Raji (cell line): ENCODE measurements around the gene TPM4.

ENCODE experiments used
- POLR2A ChIP-seq: IDR thresholded peaks from 2 replicates; pipeline ENCODE4 v1.6.1; 2011; ENCODE audit warnings: low read depth, low read length, control low read depth; ENCODE audit not compliant: insufficient read depth

Gene TPM4

DNA sequence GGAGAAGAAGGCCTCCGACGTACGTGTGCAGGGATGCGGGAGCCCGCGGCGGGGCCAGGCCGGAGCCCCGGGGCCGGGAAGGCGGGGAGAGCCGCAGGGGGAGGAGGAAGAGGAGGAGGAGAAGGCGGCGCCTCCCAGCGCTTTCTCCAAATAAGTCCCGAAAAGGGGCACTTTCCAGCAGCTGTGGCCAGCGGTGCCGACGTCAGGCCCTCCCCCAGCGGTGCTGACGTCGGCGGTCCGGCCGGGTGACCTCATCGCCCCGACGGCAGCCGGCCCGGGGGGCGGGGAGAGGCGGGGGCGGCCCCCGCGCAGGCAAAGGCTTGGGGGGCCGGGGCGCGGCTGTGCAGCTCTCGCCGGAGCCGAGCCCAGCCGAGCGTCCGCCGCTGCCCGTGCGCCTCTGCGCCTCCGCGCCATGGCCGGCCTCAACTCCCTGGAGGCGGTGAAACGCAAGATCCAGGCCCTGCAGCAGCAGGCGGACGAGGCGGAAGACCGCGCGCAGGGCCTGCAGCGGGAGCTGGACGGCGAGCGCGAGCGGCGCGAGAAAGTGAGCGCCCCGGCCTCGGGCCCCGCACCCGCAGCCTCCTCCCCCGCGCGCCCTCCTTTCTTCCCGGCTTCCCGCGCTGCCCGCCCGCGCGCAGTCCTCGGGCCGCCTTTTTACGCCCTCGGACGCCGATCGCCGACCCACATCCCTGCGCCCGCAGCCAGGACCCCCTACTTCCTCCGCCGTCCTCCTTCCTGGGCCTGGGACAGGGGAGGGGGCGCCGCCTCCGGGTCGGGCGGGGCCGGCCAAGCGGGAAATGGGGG, at the start of gene TPM4:
Gene TPM4, plus strand, starts transcription at position 342 of the 804 bp plus-strand sequence. Its CDS starts 71 bp downstream, at position 413.
- peak; percentile 58; the same call in 1 of the 2 replicates for TF ChIP-seq POLR2A

DNA sequence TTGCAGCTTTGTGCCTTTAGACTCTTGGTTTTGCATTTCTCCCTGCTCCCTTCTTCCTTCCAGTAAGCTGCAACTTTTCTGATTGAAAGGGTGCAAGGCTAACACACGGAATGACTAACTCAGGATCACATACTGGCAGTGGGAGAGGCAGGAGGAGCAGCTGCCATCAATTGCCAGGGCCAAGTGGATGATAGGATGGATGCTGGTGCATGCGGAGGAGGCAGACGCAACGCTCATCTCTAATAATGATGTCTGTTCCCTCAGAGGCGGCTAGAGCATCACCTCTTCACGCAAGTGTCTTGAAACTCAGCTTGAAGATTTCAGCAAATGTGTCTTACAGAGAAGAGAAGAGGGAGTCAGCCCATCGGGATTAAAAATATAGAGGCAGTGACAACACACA, 49.5 kb upstream of the TPM4 start:
- TF ChIP-seq POLR2A, result no peak

DNA sequence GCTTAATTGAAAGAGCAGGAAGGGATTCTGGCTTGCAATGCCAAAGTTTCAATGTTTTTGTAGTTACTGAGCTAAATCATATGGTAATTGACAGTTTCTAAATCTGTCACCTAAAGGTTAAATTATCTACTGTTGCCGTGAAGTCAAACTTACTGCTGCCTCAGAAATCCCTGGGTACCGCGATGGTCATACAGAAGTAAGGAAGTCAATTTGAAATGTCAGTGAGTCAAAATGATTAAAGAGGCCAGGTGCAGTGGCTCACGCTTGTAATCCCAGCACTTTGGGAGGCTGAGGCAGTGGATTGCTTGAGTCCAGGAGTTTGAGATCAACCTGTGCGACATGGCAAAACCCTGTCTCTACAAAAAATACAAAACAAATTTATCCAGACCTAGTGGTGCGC, 48.8 kb upstream of the TPM4 start:
- no peak for TF ChIP-seq POLR2A

DNA sequence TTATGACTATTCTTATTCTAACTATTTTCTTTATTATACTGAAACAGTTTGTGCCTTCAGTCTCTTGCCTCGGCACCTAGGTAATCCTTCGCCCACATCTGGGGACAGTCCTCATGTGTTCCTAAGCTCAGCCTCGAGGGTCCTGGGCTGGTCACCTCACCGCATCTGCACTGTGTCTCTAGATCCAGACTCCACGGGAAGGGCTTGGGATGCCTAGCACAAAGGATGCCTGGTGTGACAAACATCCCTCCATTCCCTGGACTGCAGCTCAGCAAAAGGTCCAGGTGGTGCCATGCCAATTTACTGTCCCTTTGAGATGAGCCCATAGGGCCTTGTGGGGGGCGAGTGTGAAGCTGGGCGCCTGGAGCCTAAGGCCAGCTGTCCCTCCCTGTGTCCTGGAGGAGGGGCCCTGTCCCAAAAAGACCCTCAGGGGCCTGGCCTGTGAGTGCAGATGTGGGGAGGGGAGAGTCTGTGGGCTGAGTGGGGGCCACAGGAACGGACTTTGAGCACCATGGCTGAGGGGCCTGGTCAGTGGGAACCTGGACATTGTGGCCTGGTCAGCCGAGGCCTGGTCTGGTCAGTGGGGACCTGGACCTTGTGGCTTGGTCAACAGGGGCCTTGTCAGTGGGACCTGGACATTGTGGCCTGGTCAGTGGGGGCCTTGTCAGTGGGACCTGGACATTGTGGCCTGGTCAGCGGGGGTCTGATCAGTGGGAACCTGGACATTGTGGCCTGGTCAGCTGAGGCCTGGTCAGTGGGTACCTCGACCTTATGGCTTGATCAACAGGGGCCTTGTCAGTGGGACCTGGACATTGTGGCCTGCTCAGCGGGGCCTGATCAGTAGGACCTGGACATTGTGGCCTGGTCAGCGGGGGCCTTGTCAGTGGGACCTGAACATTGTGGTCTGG, 45.1 kb upstream of the TPM4 start:
- no peak for TF ChIP-seq POLR2A

DNA sequence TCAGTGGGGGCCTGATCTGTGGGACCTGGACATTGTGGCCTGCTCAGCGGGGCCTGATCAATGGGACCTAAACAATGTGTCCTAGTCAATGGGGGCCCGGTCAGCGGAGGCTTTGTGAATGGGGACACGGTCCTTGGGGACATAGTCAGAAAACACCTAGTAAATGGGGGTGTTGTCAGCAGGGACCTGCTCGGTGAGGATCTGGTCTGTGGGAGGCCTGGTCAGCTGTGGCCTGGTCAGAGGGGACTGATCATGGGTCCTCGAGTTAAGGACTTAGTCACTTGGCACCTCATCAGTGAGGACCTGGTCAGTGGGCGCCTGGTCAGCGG, 44.5 kb upstream of the TPM4 start:
- TF ChIP-seq POLR2A, result no peak

DNA sequence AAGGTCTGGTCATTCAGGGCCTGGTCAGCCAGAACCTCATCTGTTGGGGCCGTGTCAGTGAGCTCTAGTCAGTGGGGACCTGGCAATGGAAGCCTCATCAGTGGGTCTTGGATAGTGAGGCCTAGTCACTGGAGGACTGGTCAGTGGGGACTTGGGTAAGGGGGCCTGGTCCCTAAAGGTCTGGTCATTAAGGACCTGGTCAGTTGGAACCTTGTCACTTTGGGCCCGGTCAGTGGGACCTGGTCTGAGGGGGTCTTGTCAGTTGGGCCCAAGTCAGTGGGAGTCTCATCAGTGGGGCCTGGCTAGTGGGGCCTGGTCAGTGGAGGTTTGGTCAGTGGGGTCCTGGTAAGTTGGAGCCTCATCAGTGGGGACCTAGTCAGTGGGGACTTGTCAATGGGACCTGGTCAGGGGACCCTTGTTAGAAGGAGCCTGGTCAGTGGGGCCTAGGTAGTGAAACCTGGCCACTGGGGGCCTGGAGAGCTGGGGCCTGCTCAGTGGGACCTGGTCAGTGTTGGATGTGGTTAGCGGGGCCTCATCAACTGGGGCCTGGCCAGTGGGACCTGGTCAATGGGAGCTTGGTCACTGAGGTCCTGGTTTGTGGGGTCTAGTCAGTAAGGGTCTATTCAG, 43.7 kb upstream of the TPM4 start:
- TF ChIP-seq POLR2A, result no peak

DNA sequence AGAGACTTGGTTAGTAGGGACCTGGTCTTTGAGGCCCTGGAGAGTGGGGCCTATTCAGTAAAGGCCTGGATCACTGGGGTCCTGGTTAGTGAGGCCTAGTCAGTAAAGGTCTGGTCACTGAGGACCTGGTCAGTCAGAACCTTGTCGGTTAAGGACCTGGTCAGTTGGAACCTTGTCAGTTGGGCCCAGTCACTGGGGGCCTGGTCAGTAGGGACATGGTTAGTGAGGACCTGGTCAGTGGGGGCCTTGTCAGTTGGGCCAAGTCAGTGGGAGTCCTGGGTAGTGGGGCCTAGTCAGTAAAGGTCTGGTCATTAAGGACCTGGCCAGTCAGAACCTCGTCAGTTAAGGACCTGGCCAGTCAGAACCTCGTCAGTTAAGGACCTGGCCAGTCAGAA, 43.2 kb upstream of the TPM4 start:
- no peak for TF ChIP-seq POLR2A

DNA sequence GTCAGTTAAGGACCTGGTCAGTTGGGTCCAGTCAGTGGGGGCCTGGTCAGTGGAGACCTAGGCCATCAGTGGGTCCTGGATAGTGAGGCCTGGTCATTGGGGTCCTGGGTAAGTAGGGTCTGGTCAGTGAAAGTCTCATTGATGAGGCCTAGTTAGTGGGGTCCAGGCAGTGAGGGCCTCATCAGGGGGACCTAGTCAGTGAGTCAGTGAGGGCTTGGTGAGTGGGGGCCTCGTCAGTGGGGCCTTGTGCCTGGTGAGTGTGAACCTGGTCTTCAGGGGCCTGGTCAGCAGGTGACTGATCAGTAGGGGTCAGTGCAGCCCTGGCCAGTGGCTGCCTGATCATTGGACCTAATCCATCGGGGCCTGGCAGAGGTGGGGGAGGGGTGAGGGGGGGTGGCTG, 42.6 kb upstream of the TPM4 start:
- TF ChIP-seq POLR2A, result no peak

DNA sequence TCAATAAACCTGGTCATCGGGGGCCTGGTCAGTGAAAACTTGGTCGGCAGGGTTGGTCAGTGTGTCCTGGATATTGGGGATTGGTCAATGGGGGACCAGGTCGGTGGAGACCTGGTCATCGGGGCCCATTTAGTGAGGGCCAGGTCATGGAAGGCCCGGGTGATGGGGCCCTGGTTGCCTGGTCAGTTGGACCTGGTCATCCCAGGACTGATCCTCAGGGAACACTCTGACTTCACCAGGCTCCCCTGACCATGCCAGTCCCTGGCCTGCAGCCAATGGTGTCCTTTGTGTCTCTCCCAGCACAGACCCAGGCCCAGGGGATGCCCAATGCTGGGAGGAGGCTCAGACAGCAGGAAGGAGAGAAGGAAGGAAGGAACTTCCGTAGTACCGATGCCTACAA, 42.1 kb upstream of the TPM4 start:
- no peak for TF ChIP-seq POLR2A

DNA sequence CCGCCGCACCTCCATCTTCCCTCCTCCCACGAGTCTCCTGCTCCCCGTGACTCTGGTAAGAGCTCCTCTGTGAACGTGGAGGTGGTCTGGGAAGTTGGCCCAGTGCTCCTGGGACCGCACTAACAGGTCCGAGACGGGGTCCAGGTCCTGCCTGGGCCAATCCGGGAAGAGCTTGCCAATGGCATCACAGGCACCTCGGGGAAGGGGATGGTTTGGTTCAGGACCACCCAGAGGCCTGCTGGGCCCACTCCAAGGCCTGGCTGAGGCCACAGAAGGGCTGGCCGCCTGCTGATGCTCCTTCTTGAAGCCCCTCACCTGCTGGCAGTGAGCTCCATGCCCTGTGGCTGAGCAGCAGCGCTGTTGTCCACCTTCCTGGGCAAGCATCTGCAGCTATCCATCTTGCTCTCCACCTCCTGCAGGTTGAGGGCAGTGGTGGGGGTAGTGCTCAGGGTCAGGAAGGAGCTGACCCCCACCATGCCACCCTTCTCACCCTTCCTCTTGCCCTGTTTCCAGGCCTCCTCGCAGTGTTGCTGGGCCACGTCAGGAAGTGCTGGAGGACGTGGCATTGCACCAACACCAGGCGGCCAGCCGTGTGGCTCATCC, 41.2 kb upstream of the TPM4 start:
- TF ChIP-seq POLR2A, result no peak

DNA sequence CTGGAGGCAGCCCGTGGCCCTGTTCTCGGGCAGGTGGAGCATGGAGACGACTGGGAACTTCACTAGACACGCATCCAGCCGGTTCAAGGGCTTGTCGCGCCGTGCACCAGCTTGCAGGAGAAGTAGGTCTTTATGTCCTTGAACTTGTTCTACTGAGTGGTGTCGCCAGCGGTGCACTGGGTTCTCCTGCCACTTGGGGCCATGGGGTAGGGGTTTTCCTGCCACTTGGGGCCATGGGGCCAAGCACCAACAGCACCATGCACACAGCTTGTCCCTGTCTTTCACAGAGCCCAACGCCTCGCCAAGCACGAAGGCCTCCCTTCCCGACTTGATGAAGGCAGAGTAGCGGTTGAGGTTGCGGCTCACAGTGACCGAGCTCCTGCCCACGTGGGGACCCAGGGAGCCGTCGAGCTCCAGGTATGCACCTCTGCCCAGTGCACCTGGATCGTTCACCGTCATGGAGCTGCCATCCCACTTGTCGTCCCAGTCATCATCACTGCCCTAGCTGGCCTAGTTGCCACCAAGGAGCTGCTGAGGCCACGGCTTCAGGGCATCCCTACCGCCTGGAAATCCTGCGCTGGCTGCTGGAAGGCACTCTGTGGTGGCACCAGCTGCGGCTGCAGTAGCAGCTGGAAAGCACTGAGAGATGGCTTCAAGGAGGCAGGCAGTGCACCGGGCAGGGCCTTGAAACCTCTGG, 40.5 kb upstream of the TPM4 start:
- TF ChIP-seq POLR2A, result no peak

DNA sequence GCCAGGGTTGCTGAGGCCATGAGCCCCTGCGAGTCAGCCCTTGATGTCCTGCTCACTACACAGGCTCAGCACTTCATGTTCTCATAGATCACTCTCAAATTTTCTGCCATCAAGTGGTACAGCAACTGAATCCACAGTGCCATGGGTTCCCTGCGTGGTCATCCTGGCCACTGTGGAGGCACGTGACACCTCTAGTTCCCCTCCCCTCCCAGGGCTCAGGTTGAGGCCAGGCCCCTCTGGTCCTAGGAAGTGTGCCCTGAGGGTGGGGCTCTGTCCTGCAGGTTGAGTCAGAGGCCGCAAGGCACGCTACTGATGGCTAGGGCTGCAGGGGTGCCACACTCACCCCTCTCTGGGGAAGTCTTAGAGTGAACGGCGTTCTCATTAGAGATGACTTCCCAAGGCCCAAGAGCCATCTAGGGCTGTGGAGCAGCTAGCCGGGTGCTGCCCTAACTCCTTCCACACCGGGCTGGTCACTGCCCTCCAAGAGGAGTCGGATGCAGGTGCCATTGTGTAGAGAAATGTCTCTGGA, 39.8 kb upstream of the TPM4 start:
- TF ChIP-seq POLR2A, result no peak

DNA sequence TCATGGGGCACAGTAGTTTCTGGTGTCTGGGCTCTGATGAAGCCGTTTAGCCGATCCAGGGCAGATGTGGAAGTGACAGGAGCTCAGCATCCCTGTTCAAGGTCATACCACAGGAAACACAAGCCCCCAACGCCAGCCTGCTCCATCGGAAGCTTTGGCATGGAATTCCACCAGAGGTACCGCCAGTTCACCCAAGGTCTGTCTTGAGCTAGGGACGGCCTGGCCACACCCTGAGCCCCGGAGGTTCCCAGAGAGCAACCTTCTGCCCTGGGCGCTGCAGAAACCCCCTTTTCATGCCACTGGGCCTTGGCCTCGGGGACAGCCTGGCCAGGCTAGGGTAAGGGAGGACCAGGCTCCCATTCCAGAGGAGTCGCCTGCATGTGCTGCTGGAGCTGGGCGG, 39.4 kb upstream of the TPM4 start:
- TF ChIP-seq POLR2A, result no peak

DNA sequence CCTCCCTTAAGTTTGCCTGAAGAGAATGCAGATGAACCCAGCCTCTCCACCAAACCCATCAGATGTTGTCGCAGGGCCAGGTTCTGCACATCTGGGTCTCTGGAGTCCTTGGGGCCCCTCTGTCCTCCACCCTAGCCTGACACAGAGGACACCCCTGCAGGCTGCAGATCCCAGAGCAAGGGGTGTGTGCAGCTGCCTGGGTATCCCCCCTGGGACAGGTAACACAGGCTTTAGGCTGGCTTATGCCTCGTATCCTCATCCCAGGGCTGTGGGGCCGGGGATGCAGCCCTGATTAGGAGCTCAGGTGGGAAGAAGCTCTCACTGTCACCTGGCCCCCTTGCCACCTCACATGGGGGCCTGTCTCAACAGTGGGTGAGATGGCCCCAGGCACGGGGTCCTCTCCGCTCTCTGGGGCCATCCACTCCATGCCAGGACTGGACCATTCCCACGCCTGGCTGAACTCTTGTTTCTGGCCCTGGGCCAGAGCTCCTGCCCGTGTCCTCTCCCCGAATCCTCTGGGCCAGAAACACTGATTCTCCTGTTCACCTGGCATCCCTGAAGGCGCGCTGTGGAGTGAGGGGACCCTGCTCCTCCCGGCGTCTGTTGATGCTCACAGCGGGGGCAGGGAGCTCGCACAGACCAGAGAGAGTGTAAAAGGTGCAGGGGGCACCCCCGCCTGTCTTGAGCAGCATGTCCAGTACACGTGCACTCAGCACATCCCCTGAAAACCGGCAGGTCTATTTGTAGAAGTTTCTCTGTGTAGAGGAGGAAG, 38.7 kb upstream of the TPM4 start:
- TF ChIP-seq POLR2A, result no peak

DNA sequence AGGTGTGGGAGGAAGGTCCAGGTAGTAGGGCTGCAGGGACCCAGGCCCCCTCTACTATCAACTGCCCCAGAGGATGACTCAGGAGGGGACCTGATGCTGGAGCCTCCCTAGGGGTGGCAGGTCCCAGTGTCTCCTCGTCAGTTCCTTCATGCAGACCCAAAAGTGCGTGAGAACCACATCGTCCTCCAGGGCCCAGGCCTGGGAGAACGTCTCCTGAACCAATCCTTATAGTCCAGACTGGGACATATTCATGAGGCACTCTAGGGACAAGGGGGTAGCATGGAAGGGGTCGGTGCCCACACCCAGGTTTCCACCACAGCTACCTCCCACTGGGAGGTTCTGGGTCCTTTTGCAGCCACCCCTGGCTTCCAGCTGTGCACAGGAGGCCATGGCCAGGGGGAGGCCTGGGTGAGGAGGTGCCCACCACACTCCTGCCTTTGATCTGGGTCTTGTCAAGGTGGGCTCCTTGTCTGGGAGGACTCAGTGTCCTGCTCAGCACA, 38.0 kb upstream of the TPM4 start:
- no peak for TF ChIP-seq POLR2A
